Vagina (tissue), 2 donors: ENCODE measurements around the gene CADM2. TPM values are rescaled to one million over a fixed set of nuclear protein-coding genes. Genes with fewer than 3 reads are reported as not detected.

Source experiments
- DNase-seq, 2 donors: peaks; one replicate each; pipeline ENCODE4 v3.0.0-alpha.2; 2017; ENCODE audit errors: extremely low spot score in 2 of 2
- H3K27ac ChIP-seq: fragments of 200-600 bp; sonication (generic); one replicate; pipeline ENCODE4 v1.5.1; 2019
- H3K27me3 ChIP-seq: fragments of 200-600 bp; sonication (generic); one replicate; pipeline ENCODE4 v1.5.1; 2019
- H3K36me3 ChIP-seq, 2 donors: fragments of 200-600 bp; sonication (generic); one replicate each; pipeline ENCODE4 v1.5.1; 2017 to 2019
- H3K4me1 ChIP-seq: fragments of 200-600 bp; sonication (generic); one replicate; pipeline ENCODE4 v1.5.1; 2019
- H3K4me3 ChIP-seq, 2 donors: fragments of 200-600 bp; sonication (generic); 1 replicate in 1 of 2; 2 replicates in 1 of 2; pipeline ENCODE4 v1.5.1; 2016 to 2019
- H3K9me3 ChIP-seq: fragments of 200-600 bp; sonication (generic); one replicate; pipeline ENCODE4 v1.5.1; 2019
- POLR2A ChIP-seq, 2 donors: fragments of 450-650 bp; IDR thresholded peaks; one replicate each; pipeline ENCODE4 v1.6.1; 2017; ENCODE audit warnings: antibody characterized with exemption in 2 of 2, mild to moderate bottlenecking in 2 of 2, moderate library complexity in 2 of 2
- POLR2AphosphoS5 ChIP-seq, 2 donors: sonication (generic); formaldehyde crosslinking; IDR thresholded peaks; one replicate each; pipeline ENCODE4 v1.9.0; 2017; ENCODE audit warnings: antibody characterized with exemption in 2 of 2, mild to moderate bottlenecking in 2 of 2, low read depth in 1 of 2; ENCODE audit not compliant: insufficient read depth in 1 of 2
- intact Hi-C: fragments of 100-400 bp; cut with DNase I; formaldehyde crosslinking; loops from one replicate; pipeline ENCODE4 v1.15.1; 2023
- total RNA-seq: library from RNA; depleted of rRNA; stranded (reverse); fragments of >200 nt; gene quantifications from one replicate; pipeline ENCODE4 v1.2.3, GENCODE V29; 2016
- TF ChIP-seq, protein P1 (sequence below), 3 experiments: fragments of 450-650 bp in 2 of 3; fragments of 200-600 bp in 1 of 3; sonication (generic) in 1 of 3; IDR thresholded peaks; one replicate each; pipeline ENCODE4 v1.5.1; 2017 to 2019; ENCODE audit warnings: antibody characterized with exemption in 3 of 3, mild to moderate bottlenecking in 2 of 3, moderate library complexity in 2 of 3

CADM2 gene
- total RNA-seq, 1 donor from 2014 or later: 3.7 TPM

DNA sequence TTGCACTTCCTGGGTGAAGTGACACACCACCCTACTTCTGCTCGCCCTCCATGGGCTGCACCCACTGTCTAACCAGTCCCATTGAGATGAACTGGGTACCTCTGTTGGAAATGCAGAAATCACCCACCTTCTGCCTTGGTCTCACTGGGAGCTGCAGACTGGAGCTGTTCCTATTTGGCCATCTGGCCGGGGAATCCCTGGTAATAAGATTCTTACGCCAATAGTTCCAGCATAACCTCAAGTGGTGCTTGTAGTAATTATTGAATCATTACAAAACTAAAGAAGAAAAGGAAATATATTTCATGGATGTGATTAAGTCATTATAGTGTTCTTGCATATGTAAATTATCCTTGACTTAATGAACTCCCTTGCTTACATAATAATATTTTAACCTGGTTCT is 841.9 kb downstream of the CADM2 start:
- no peaks in the 10 kb centered on the region for H3K9me3 ChIP-seq
- intact Hi-C loops: no loop called here
- DNase-seq: no peak
- no peaks in the 10 kb centered on the region for H3K36me3 ChIP-seq
- no peak overlapping the region for H3K4me3 ChIP-seq
- TF ChIP-seq, protein P1, sequence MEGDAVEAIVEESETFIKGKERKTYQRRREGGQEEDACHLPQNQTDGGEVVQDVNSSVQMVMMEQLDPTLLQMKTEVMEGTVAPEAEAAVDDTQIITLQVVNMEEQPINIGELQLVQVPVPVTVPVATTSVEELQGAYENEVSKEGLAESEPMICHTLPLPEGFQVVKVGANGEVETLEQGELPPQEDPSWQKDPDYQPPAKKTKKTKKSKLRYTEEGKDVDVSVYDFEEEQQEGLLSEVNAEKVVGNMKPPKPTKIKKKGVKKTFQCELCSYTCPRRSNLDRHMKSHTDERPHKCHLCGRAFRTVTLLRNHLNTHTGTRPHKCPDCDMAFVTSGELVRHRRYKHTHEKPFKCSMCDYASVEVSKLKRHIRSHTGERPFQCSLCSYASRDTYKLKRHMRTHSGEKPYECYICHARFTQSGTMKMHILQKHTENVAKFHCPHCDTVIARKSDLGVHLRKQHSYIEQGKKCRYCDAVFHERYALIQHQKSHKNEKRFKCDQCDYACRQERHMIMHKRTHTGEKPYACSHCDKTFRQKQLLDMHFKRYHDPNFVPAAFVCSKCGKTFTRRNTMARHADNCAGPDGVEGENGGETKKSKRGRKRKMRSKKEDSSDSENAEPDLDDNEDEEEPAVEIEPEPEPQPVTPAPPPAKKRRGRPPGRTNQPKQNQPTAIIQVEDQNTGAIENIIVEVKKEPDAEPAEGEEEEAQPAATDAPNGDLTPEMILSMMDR (IDR thresholded peaks at IDR 0.05): no peak
- no peak for TF ChIP-seq POLR2AphosphoS5 (IDR thresholded peaks at IDR 0.05; ENCODE audit: insufficient read depth in 1 of 2, low read depth in 1 of 2)
- no peak for TF ChIP-seq POLR2A (IDR thresholded peaks at IDR 0.05)
- H3K27me3 ChIP-seq: no peaks in the 10 kb centered on the region
- H3K27ac ChIP-seq: no peak overlapping the region
- no peaks in the 10 kb centered on the region for H3K4me1 ChIP-seq

DNA sequence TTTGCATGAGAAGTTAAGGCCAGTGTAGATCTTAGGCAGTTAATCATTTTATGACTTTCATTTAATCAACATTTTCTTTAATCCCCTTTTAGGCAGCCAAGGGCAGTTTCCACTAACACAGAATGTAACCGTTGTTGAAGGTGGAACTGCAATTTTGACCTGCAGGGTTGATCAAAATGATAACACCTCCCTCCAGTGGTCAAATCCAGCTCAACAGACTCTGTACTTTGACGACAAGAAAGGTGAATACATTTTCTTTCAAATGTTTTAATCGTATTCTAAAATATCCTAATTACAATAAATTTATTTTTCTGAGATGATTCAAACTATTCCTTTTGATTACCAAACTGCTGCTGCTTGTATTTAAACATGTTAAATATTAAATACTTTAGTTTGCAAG is 843.2 kb downstream of the CADM2 start:
- Histone ChIP-seq H3K4me1 (no peaks in the 10 kb centered on the region), H3K36me3 (no peaks in the 10 kb centered on the region), H3K4me3 (no peak overlapping the region), H3K9me3 (no peaks in the 10 kb centered on the region), H3K27me3 (no peaks in the 10 kb centered on the region), H3K27ac (no peak overlapping the region)
- no peak for TF ChIP-seq POLR2A (IDR thresholded peaks at IDR 0.05)
- no peak for DNase-seq
- intact Hi-C loops: no loop called here

DNA sequence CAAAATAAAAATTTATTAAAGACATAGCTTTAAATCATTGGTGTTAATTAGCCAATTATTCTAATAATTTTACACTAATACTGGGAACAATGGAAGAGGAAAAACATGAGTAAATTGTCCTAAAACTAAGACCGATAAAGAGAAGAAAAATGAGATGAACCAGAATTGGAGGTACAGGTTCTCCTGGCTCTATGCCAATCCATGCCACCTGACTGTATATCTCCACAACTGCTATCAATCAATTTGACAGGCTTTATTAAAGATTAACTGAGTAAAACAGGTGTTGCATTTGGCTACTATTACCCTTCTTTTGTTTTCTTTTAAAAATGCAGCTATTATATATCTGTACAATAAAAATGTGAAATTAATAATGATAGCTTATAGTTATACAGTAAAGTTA is 850.0 kb downstream of the CADM2 start:
- no peaks in the 10 kb centered on the region for H3K36me3 ChIP-seq
- TF ChIP-seq POLR2AphosphoS5 (IDR thresholded peaks at IDR 0.05; ENCODE audit: insufficient read depth in 1 of 2, low read depth in 1 of 2): no peak
- no peak for TF ChIP-seq POLR2A (IDR thresholded peaks at IDR 0.05)
- TF ChIP-seq, protein P1 (IDR thresholded peaks at IDR 0.05): no peak
- no peaks in the 10 kb centered on the region for H3K27me3 ChIP-seq
- no peak overlapping the region for H3K27ac ChIP-seq
- no peak for DNase-seq
- no peak overlapping the region for H3K4me3 ChIP-seq
- no peaks in the 10 kb centered on the region for H3K9me3 ChIP-seq
- no peaks in the 10 kb centered on the region for H3K4me1 ChIP-seq
- intact Hi-C loops: no loop called here

DNA sequence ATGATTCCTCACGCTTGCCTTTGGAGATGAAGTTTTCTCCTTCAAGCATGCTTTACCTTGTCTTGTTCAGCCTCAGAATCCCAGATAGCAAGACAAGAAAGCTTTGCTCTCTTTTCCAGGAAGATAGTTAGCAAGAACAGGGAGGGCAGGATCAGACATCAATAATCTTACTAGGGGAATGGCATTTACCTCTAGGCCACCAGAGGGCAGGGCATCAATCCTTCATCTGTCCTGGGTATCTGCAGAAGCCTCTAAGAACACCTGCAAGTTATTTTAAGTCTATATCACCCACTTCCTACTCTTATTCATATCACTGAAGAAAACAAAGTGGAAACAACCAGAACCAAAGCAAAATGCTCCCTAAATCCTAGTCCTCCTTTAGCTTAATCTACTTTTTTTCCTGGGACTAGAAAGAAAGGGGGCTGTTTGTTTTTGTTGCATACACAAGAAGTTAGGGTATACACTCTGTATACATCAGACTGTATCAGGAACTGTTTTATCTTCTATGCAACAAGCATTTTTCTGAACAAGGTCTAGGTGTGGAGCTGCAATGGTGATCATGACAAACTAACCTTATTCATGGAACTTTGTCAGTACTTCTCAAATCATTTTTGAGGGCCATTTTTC is 862.5 kb downstream of the CADM2 start:
- TF ChIP-seq POLR2A (IDR thresholded peaks at IDR 0.05) (no peak), POLR2AphosphoS5 (IDR thresholded peaks at IDR 0.05; ENCODE audit: insufficient read depth in 1 of 2, low read depth in 1 of 2) (no peak)
- TF ChIP-seq, protein P1 (IDR thresholded peaks at IDR 0.05): no peak
- Histone ChIP-seq H3K27me3 (no peaks in the 10 kb centered on the region), H3K36me3 (no peaks in the 10 kb centered on the region), H3K4me3 (no peak overlapping the region), H3K4me1 (no peaks in the 10 kb centered on the region), H3K27ac (no peak overlapping the region), H3K9me3 (no peaks in the 10 kb centered on the region)
- intact Hi-C loops: no loop called here
- DNase-seq: no peak

DNA sequence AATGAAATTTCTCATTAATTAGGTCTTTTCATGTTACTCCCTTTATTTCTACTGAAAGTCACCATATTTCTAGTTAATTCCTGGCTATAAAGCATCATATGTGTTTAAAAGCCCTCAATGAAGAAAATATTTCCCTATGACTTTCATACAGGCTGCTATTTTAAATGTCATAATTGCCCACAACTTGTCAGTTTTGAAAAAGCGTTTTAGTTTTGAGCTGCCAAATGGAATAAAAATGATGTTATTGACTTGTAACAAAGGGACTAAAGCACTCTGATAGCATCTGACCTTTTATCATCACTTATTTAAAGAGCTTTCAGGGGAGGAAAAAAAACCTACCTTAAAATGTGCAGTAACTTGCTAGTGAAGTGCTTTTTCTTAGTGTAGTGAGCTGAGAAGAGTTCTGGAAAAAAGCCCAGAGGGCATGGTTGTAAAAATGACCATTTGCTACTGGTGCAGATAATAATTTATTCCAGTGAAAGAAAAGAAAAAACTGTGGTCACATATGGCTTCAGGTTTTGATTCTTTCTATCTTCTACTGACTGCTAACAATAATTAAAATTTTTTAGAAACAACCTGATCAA is 877.2 kb downstream of the CADM2 start:
- Histone ChIP-seq H3K4me1 (no peaks in the 10 kb centered on the region), H3K9me3 (no peaks in the 10 kb centered on the region), H3K27me3 (no peaks in the 10 kb centered on the region), H3K27ac (no peak overlapping the region), H3K36me3 (no peaks in the 10 kb centered on the region), H3K4me3 (no peak overlapping the region)
- no peak for TF ChIP-seq POLR2AphosphoS5 (IDR thresholded peaks at IDR 0.05; ENCODE audit: insufficient read depth in 1 of 2, low read depth in 1 of 2)
- TF ChIP-seq, protein P1 (IDR thresholded peaks at IDR 0.05): no peak
- no peak for TF ChIP-seq POLR2A (IDR thresholded peaks at IDR 0.05)
- DNase-seq: no peak
- intact Hi-C loops: no loop called here
